GM19468 (cell line): Measurements from ENCODE around the gene APBA2.

ENCODE experiments used
- ATAC-seq: cut with Tn5 transposase; IDR thresholded peaks from one replicate; pipeline ENCODE4 v1.9.1; 2021; ENCODE audit warnings: mild to moderate bottlenecking, moderate library complexity, moderate number of reproducible peaks; ENCODE audit not compliant: unreplicated experiment; ENCODE audit errors: extremely low read depth

APBA2 gene

GRCh38 chr15:28892789-28893610 is 7.2 kb downstream of the APBA2 start:
- no peak for ATAC-seq

DNA sequence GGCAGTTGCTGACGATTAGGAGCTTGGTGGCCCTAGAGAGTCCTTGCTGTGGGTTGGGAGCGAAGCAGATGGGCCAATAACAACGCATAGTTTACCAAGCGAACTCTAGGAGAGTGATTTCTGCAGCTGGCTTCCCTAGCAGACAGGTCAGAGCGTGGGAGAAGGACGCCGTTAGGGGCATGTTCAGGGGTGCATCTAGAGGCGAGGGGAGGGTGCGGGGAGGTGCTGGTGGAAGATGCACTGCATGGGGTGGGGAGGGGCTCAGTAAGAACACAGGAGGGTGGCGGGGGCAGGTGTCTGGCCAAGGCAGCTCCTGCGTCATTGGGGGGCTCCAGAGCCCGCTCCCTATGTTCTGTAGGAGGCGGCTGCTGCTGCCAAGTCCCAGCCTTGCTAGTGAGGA is 8.9 kb downstream of the APBA2 start:
- no peak for ATAC-seq

DNA sequence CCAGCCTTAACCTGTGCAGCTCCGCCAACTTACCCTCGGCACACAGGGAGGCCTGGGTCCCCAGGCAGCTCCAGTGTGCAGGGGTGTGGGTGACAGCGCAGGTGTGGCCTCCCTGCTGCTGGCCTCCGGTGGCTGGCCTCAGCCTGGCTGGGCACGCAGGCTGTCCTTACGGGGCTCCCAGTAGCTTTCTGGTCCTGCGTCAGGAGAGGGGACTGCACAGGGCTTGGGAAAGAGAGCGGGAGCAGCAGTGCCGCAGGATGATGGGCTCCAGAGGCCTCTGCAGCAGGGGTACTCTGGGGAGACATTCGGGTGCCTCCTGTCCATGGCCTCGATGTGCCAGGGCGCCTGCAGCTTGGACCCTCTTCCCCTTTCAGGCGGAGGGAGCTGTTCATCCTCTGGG is 9.4 kb downstream of the APBA2 start:
- ATAC-seq = no peak

DNA sequence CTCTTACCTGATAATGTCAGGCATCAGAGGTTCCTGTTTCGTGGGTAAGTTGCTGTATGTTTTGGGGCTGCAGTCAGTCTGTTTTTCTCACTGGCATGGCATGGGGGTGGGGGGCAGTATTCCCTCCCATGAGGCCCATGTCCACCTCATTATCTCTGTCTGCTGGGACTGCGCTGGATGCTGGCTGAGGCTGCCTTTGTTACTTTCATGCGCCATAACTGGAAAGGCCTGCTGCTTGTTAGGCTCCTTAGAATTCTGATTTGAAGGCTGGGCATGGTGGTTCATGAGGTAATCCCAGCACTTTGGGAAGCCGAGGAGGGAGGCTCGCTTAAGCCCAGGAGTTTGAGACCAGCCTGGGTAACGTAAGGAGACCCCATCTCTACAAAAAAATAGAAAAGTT is 9.8 kb downstream of the APBA2 start:
- ATAC-seq = no peak

DNA sequence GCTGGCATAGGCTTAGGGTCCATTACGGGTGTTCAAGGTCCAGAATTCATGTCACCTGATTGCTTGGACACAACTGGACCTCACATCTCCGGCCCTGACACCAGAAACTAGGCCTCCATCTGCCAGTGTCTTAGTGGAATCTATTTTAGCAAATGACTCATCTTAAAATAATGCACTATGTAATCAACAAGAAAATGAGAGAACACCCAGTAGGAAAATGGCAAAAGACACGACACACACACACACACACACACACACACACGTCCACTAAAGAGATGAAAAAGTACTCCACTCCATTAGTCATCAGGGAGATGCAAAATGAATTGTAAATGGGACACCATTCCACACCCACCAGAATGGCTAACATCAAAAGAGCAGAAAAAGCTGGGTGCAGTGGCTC is 11.2 kb downstream of the APBA2 start:
- no peak for ATAC-seq

- ATAC-seq = no peak
These were observed 12.2 kb downstream of the APBA2 start for GRCh38 chr15:28897861-28898585.

GRCh38 chr15:28899061-28899738 is 13.4 kb downstream of the APBA2 start:
- no peak for ATAC-seq

GRCh38 chr15:28900041-28900891 is 14.5 kb downstream of the APBA2 start:
- no peak for ATAC-seq

- ATAC-seq = no peak
These were observed 15.3 kb downstream of the APBA2 start for GRCh38 chr15:28900892-28901586.

GRCh38 chr15:28901587-28901980 is 15.8 kb downstream of the APBA2 start:
- no peak for ATAC-seq

GRCh38 chr15:28901987-28902745 is 16.4 kb downstream of the APBA2 start:
- ATAC-seq = no peak

GRCh38 chr15:28902856-28903255 is 17.1 kb downstream of the APBA2 start:
- no peak for ATAC-seq

DNA sequence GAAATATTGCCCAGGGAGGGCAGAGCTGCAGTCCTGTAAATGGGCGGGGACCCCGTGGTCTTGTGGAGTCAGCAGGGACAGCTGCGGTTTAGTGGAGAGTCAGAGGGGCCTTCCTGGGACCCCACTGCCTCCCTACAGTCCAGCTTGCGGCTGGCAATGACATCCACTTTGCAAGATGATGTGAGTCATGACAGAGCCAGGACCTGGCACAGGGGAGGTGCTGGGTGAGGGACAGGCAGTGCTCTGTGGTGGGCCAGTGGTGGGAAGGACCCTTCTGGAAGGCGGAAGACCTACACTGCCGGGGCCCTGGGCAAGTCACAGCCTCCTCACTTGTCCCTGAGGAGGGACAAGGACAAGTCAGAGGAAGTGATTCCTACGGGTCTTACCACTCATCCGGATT is 17.8 kb downstream of the APBA2 start:
- ATAC-seq = no peak

DNA sequence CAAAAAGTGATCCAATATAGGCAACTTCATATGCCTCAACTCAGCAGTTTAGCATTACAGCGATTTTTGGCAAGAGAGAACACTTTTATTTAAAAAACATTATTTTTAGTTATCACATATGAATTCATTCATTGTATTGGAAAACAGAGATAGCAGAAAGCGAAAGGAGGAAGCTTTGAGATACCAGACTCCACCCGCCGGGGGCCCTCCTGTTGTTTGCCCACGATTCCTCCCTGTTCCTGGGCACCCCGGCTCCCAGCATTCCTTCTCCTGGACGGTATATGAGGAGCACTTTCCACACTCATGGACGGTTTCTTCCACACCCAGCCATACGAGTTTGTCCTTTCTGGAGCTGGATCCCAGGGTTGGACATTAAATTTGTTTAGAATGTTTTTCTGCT is 18.2 kb downstream of the APBA2 start:
- no peak for ATAC-seq

- ATAC-seq = no peak
These were observed 19.0 kb downstream of the APBA2 start for GRCh38 chr15:28904541-28905315.

DNA sequence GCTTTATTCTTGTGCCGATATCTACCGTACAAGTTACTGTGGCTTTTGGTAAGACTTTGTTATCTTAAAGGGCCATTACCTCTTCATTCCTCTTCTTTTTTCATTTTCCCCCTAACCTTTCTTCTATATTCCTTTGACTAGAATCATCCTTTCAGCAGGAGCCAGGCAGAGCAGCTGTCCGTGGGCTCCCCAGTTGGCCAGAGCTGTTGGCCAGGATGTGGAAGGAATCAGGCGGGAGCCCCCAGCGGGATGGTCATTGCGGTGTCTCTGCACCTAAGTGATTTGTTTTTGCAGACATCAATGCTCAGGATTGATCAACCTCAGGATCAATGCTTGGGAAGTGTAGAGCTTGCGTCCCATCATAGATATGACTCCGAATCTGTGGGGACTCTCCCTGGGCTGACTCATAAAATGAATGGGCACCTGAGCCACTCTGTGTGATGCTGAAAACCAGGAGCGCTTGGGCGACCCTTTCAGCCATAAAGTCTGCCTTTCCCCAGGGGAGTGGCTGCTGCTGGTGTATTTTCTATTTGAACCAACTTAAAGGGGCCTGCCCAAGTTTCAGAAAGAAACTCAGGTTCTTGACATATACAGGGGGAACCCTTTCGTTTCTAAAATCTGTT is 21.7 kb downstream of the APBA2 start:
- no peak for ATAC-seq

- no peak for ATAC-seq
These were observed 24.3 kb downstream of the APBA2 start for GRCh38 chr15:28909958-28910500.
